CD4-positive, alpha-beta T cell treated with Interleukin-6 at 100 ng/mL for 8 hours (primary cell): Measurements from ENCODE around the gene DAB2IP.
A peak's percentile ranks its signal among the peaks of the same experiment; 100 is the strongest.

Experiments used
- DNase-seq: peaks from one replicate; pipeline ENCODE4 v3.0.0-alpha.2; 2020; ENCODE audit warnings: mixed read lengths, low spot score

DAB2IP gene

DNA sequence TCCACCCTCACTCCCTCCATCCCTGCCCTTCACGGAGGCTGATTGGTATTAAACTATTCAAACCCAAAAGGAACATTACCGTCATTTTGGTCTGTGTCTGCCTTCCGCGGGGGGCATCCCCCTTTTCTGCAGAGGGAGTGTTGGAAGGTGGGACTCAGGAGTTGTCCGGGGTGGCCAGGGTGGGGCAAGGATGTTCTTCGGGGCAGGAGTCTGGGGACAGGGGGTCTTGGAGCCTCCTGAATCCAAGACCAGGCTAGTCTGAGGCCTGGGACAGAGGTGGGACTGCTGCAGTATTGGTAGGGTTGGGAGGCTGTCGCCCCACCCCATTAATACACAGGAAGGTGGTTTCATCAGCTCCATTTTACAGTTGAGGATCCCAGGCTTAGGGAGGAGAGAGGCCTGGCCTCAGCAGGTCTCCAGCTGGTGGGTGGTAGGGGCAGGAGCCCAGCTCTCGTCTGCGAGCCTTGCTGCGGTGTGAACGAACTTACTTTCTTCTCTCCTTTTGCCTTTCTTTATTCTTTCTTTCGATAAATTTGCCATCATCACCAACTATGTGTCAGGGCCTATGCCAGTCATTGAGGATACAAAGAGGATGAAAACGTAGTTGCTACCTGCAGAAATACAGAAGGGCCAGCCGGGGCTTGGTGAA lies 33.8 kb downstream of the DAB2IP start:
- no peak for DNase-seq

GRCh38 chr9:121685795-121686377 lies 34.5 kb downstream of the DAB2IP start:
- no peak for DNase-seq

- DNase-seq = no peak
These were observed 35.6 kb downstream of the DAB2IP start for GRCh38 chr9:121686930-121687541.

GRCh38 chr9:121688146-121688680 lies 36.8 kb downstream of the DAB2IP start:
- DNase-seq = no peak

GRCh38 chr9:121688681-121689080 lies 37.2 kb downstream of the DAB2IP start:
- DNase-seq = no peak

- DNase-seq = no peak
These were observed 38.2 kb downstream of the DAB2IP start for GRCh38 chr9:121689461-121690157.

DNA sequence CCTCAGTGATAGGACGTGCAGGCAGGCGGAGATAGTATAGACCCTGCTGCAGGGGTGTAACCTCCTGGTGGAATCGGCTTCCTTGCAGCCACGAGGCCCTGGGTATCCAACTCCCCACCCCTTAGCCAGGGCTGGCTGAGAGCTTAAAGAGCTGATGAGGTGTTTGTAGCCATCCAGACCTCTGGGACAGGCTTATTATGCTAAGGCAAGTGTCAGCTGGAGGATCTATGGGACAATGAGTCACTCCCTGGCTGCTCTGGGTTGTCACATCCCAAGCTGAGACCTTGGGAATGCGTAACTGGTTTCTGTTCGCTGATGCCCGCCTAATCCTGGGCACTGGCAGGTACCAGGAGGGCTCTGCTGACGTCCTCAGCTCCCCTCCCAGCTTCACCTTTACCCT lies 38.9 kb downstream of the DAB2IP start:
- DNase-seq = no peak

DNA sequence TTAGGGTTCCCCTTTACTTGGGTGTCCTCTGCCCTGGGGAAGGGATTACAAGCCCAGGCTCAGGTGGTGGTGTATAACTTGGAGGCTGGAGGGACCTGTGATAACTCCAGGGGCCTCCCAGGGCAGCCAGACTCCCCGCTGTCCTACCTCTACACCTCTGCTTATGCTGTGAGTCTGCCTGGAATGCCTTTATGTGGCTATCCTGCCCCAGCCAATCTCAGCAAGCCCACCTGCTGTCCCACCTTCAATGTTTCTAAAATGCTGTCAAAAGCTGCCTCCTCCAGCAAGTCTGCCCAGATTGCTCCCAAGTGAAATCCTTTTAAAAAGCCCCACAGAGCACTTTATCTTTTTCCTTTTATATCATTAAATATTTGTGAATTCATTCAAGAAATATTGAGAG lies 39.3 kb downstream of the DAB2IP start:
- no peak for DNase-seq

GRCh38 chr9:121691890-121692289 lies 40.5 kb downstream of the DAB2IP start:
- no peak for DNase-seq

GRCh38 chr9:121692606-121693387 lies 41.4 kb downstream of the DAB2IP start:
- no peak for DNase-seq

- no peak for DNase-seq
These were observed 41.9 kb downstream of the DAB2IP start for GRCh38 chr9:121693388-121693670.

- DNase-seq = no peak
These were observed 42.6 kb downstream of the DAB2IP start for GRCh38 chr9:121694001-121694400.

DNA sequence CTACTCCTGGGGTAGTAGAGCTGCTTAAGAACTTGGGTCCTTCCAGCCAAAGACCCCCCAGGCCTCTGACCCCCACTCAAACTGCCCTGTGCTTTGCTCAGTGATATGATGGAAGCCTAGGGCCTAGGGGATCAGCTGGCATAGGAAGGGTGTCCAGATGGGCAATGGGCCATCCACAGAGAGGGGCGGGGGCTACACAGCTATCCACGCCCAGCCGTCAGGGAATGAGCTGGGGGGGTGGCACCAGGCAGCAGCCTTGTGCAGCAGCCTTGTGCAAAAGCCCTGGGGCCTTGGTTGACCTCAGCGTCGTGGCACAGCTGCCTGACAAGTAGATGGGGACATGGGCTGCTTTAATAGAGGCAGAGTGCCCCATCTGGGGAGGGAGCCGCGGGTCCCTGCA lies 43.2 kb downstream of the DAB2IP start:
- no peak for DNase-seq

DNA sequence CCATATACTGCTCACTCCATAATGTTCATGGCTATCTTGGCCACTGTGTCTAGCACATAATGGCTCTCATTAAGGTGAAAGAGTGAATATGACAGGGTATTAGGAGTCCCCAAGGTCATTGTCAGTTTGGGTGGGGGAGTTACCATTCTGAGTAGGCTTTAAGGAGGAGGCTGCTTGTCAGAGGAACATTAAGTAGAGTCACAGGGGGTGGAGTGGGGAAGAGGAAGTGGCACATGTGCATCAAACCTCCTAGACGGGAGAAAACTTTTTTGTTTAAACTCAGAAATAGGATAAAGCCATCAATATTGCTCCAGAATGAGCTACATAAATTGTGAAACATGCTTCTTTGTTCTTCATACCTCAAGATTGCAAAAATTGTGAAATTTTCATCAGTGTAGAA lies 45.5 kb downstream of the DAB2IP start:
- DNase-seq = no peak

DNA sequence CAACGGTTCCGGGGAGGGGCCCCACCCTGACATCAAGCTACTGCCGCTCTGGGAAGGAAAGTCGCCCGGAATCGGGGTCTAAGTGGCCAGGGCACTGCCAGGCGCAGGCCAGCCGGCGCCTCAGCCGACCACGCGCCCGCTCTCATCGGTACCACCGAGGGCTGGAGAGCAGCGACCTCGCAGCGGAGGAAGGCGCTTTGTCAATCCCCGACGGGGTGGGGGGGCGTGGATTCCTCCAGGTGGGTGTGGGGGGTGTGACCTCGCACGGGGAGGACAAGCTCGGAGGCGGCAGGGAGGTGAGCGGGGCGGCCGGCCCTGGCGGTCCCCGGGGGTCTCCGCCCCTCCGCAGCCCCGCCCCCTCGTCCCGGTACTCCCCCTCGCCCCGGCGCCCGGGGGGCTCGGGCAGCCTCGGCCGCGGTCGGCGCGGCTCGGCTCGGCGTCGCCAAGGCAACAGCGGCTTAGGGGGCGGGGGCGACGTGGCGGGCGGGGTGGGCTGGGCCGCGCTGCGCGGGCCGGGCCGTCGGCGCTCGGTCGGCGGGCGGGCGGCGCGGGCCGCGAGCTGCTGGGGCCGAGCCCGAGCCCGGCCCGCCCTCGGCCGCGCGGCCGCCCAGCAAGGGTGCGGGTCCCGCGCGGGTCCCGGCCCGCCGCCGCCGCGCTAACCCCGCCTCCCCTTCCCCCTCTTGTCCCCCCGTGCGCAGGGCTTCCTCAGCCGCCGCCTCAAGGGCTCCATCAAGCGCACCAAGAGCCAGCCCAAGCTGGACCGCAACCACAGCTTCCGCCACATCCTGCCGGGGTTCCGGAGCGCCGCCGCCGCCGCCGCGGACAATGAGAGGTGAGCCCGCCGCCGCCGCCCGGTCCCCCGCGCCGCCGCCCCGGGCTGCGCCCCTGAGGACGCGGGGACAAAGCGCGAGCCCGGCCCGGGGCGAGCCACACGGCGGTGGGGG lies 47.5 kb downstream of the DAB2IP start:
- DNase-seq = peak; percentile 29

DNA sequence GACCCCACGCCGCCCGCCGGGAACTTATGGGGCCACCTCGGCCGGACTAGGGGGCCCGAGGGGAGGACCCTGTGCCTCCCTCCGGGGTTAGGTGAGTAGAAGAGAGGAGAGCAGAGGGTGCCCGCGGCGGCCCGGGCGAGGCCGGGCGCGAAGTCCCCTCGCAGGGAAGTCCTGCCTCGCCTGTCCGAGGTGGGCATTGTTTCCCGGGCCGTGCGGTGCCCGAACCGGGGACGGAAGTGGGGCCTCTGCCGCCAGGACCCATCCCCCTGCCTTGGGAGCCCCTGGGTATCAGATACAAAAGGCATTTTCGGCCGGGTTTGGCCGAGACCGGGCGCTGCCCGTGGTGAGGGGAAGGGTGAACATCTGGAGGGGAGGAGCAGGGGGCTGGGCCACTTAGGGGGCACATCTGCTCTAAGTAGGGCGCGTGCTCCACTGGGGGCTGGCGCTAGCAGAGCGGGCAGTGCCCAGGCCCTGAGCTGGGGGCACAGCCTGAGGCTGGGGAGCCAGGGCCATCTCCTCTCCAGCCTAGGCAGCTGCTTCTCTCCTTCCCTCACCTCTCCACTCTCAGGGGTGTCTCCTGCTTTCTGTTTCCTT lies 48.2 kb downstream of the DAB2IP start:
- no peak for DNase-seq

DNA sequence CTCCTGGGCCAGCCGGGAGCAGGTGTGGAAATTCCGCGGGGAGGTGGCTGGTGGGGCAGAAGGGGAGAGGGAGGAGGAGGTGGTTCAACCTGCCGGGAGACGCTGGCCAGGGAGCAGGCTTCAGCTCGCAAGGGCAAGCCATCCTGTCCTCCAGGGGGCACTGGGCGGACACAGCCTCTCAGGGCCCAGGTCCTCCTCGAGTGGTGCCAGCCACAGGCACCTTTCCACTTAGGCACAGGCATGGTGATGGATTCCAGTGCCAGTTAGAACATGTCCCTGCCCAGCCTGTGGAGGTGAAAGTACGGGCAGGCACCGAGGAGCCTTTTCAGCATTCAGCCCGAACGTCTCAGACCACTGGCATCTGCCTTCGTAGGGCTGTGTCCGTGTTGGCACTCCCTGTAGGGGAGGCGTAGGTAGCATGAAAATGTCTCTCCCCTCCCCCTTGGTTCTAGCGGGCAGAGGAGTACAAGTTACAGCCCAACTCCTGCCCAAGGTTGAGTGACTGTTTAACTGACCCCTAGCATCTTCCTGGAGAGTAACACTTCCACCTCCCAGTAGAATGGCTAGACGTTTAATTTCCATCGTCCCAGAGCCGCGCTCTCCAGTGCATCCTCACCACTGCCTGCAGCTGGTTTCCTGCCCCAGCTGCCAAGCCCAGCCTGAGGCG lies 48.9 kb downstream of the DAB2IP start:
- no peak for DNase-seq

GRCh38 chr9:121700832-121701419 lies 49.5 kb downstream of the DAB2IP start:
- DNase-seq = no peak

DNA sequence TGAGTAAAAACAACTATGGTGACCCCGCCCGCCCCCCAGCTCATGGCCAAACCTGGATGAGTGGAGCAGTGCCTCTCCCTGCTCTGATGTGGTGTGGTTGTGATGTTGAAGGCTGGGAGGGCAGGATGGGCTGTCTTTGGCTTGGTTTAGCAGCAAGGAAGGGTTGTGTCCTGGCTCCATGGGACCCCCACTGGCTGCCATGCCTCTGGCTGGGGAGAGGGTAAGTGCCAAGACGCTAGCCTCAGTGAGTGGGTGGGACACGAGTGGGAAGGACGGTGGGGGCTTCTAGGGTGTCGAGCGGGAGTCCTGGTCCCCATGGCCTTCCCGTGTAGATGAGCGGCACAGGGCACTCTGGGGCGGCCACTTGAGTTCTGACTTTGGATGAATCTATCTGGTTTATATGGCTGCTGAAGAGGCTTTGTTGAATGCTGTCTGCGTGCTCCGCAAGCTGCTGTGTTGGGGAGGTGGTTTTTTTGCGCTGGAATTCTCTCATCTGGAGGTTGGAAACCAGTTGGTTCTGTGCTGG lies 50.4 kb downstream of the DAB2IP start:
- DNase-seq = no peak
